SK-N-MC (cell line): ENCODE results near the gene MTR.

Experiments used
- EZH2 ChIP-seq: fragments of 200-600 bp; sonication (generic); IDR thresholded peaks from one replicate; pipeline ENCODE4 v1.6.1; 2017; ENCODE audit warnings: antibody characterized with exemption
- FOXP2 ChIP-seq: optimal IDR thresholded peaks from 2 replicates; pipeline ENCODE3; 2011; ENCODE audit warnings: mild to moderate bottlenecking, moderate library complexity; ENCODE audit not compliant: insufficient read depth; ENCODE audit errors: extremely low read length, control extremely low read depth
- POLR2AphosphoS5 ChIP-seq: IDR thresholded peaks from 2 replicates; pipeline ENCODE4 v1.6.1; 2012; ENCODE audit warnings: mild to moderate bottlenecking, low read depth, low read length, borderline replicate concordance

DNA sequence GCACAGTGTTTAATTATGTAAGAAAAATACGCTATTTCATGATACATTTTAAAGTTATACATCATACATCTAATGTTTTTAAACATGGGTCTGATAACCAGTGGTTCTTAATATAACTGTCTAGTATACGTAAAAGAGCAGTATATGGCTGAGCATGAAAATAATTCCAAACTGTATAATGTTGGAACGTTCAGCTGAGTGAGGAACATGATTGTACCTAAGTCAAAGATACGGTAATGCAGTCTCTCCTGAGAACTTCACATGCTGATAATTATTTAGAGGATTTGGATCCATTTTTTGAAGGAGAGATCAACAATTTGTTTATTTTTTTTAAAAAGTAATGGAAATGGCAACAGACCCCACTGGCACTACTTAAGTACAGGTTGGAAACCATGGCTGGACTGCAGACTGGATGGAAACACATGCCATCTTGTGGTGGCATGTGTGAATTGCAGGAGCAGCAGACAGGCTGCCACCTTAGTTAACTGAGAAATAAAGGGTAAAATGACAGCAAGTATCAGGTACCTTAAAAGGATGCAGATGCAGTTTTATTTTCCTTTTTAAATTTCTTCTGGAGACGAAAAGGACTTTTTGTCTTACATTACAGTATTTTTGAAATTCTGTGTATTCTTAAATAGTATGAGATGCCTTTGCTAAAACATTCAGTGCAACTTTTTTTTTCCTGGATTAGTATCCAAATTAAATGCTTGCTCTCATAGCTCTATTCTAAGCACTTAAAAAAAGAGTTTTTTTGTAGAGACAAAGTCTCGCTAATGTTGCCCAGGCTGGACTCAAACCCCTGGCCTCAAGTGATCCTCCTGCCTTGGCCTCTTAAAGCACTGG is 73.8 kb downstream of the MTR start:
- TF ChIP-seq POLR2AphosphoS5 (no peak), EZH2 (no peak), FOXP2 (no peak)
